ENCODE measurements around the gene SUPT3H.

SUPT3H gene

GRCh38 chr6:44779130-44779826 is 598.5 kb downstream of the SUPT3H start:
- no peak for DNase-seq

All from activated CD4-positive, alpha-beta T cell treated with anti-CD3 and anti-CD28 coated beads for 1 hour (primary cell).